ENCODE measurements around the gene NDUFAF7. TPM values are rescaled to one million over a fixed set of nuclear protein-coding genes. Genes with fewer than 3 reads are reported as not detected.
A peak's percentile ranks its signal among the peaks of the same experiment; 100 is the strongest.

The NDUFAF7 gene
- total RNA-seq, 1 donor from 2014 or later, result 23.1 TPM

GRCh38 chr2:37232131-37232933 is 874 bp downstream of the NDUFAF7 start:
- Mint-ChIP-seq H3K9me3 (ENCODE audit: unreplicated experiment) (no peaks in the 10 kb centered on the region), H3K4me3 (ENCODE audit: unreplicated experiment) (no peak overlapping the region), H3K36me3 (ENCODE audit: low read depth, unreplicated experiment) (peaks cover 4% of the 10 kb centered on the region), H3K27ac (ENCODE audit: unreplicated experiment) (no peak overlapping the region), H3K4me1 (ENCODE audit: low read depth, unreplicated experiment) (no peaks in the 10 kb centered on the region), H3K27me3 (ENCODE audit: low read depth, unreplicated experiment) (no peaks in the 10 kb centered on the region)
- H2AFZ ChIP-seq (ENCODE audit: low read depth, low read length), result peak overlapping the region; percentile 85
- FAIRE-seq, result no peak
- H3K27ac ChIP-seq (ENCODE audit: low read depth, low read length), result peak overlapping the region; percentile 96
- peaks cover 23% of the 10 kb centered on the region for H3K4me1 ChIP-seq (ENCODE audit: insufficient read depth, low read length)
- no peaks in the 10 kb centered on the region for H3K9me3 ChIP-seq (ENCODE audit: insufficient read depth, low read depth, low read length)
- TF ChIP-seq EZH2 (IDR thresholded peaks at IDR 0.05; ENCODE audit: insufficient read depth, low read length), result no peak
- TF ChIP-seq CTCF (IDR thresholded peaks at IDR 0.05; ENCODE audit: insufficient read depth, low read depth, low read length), result no peak
- peaks cover 11% of the 10 kb centered on the region for H3K36me3 ChIP-seq (ENCODE audit: insufficient read depth, low read length)
- peak overlapping the region; percentile 92 for H3K4me2 ChIP-seq (ENCODE audit: low read length)
- peak overlapping the region; percentile 95 for H3K4me3 ChIP-seq (ENCODE audit: insufficient read depth, low read depth, low read length)
- H3K9ac ChIP-seq (ENCODE audit: low read length), result peak overlapping the region; percentile 95
- peaks cover 79% of the 10 kb centered on the region for H3K79me2 ChIP-seq (ENCODE audit: insufficient read depth, low read length)
- H3K27me3 ChIP-seq (ENCODE audit: insufficient read depth, low read length), result no peaks in the 10 kb centered on the region
- H4K20me1 ChIP-seq (ENCODE audit: insufficient read depth, low read length), result peaks cover 33% of the 10 kb centered on the region
- DNase-seq (ENCODE audit: low read depth), result peak; percentile 74

DNA sequence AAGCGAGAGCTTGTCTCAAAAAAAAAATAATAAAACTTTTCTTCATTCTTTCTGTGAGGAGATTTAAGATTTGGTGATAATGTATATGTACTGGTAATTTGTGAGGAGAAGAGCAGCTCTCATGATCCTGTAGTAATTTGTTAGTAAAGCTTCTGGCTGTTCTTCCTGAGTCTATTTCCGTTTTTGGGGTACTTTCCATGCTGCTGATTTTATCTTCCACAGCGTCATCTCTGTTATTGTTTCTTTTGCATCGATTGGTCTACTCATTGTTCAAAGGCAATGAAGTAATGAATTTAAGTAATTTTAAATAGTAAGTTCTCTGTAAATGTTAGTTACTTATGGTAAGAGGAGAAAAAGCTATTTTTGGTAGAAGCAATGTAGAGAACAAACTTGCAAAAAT is 12.0 kb downstream of the NDUFAF7 start:
- Histone ChIP-seq H3K27me3 (ENCODE audit: insufficient read depth, low read length) (no peaks in the 10 kb centered on the region), H3K36me3 (ENCODE audit: insufficient read depth, low read length) (peaks cover 38% of the 10 kb centered on the region), H3K9me3 (ENCODE audit: insufficient read depth, low read depth, low read length) (no peaks in the 10 kb centered on the region), H2AFZ (ENCODE audit: low read depth, low read length) (no peak overlapping the region), H3K4me1 (ENCODE audit: insufficient read depth, low read length) (no peaks in the 10 kb centered on the region), H4K20me1 (ENCODE audit: insufficient read depth, low read length) (no peaks in the 10 kb centered on the region), H3K4me2 (ENCODE audit: low read length) (no peak overlapping the region), H3K9ac (ENCODE audit: low read length) (no peak overlapping the region), H3K79me2 (ENCODE audit: insufficient read depth, low read length) (no peaks in the 10 kb centered on the region), H3K4me3 (ENCODE audit: insufficient read depth, low read depth, low read length) (no peak overlapping the region), H3K27ac (ENCODE audit: low read depth, low read length) (no peak overlapping the region)
- no peaks in the 10 kb centered on the region for H3K27me3 Mint-ChIP-seq (ENCODE audit: low read depth, unreplicated experiment)
- no peaks in the 10 kb centered on the region for H3K9me3 Mint-ChIP-seq (ENCODE audit: unreplicated experiment)
- no peak overlapping the region for H3K27ac Mint-ChIP-seq (ENCODE audit: unreplicated experiment)
- DNase-seq (ENCODE audit: low read depth), result no peak
- H3K36me3 Mint-ChIP-seq (ENCODE audit: low read depth, unreplicated experiment), result peaks cover 3% of the 10 kb centered on the region
- FAIRE-seq, result no peak
- H3K4me1 Mint-ChIP-seq (ENCODE audit: low read depth, unreplicated experiment), result peaks cover 1% of the 10 kb centered on the region
- TF ChIP-seq EZH2 (IDR thresholded peaks at IDR 0.05; ENCODE audit: insufficient read depth, low read length), result no peak
- H3K4me3 Mint-ChIP-seq (ENCODE audit: unreplicated experiment), result no peak overlapping the region

GRCh38 chr2:37244017-37244416 is 12.6 kb downstream of the NDUFAF7 start:
- Histone ChIP-seq H3K79me2 (ENCODE audit: insufficient read depth, low read length) (no peaks in the 10 kb centered on the region), H3K9ac (ENCODE audit: low read length) (no peak overlapping the region), H3K27ac (ENCODE audit: low read depth, low read length) (no peak overlapping the region), H2AFZ (ENCODE audit: low read depth, low read length) (no peak overlapping the region), H3K9me3 (ENCODE audit: insufficient read depth, low read depth, low read length) (no peaks in the 10 kb centered on the region), H3K4me1 (ENCODE audit: insufficient read depth, low read length) (no peaks in the 10 kb centered on the region), H3K36me3 (ENCODE audit: insufficient read depth, low read length) (peaks cover 35% of the 10 kb centered on the region), H3K4me3 (ENCODE audit: insufficient read depth, low read depth, low read length) (no peak overlapping the region), H3K4me2 (ENCODE audit: low read length) (no peak overlapping the region), H4K20me1 (ENCODE audit: insufficient read depth, low read length) (no peaks in the 10 kb centered on the region), H3K27me3 (ENCODE audit: insufficient read depth, low read length) (no peaks in the 10 kb centered on the region)
- Mint-ChIP-seq H3K4me1 (ENCODE audit: low read depth, unreplicated experiment) (peaks cover 1% of the 10 kb centered on the region), H3K27me3 (ENCODE audit: low read depth, unreplicated experiment) (no peaks in the 10 kb centered on the region), H3K27ac (ENCODE audit: unreplicated experiment) (no peak overlapping the region), H3K9me3 (ENCODE audit: unreplicated experiment) (no peaks in the 10 kb centered on the region), H3K36me3 (ENCODE audit: low read depth, unreplicated experiment) (peaks cover 3% of the 10 kb centered on the region), H3K4me3 (ENCODE audit: unreplicated experiment) (no peak overlapping the region)
- no peak for DNase-seq (ENCODE audit: low read depth)
- FAIRE-seq, result no peak
- no peak for TF ChIP-seq CTCF (IDR thresholded peaks at IDR 0.05; ENCODE audit: insufficient read depth, low read depth, low read length)
- TF ChIP-seq EZH2 (IDR thresholded peaks at IDR 0.05; ENCODE audit: insufficient read depth, low read length), result no peak

All from astrocyte (in vitro differentiated cells and primary cell).